CD14-positive monocyte (primary cell): Measurements from ENCODE around the gene SH3PXD2A. TPM values are rescaled to one million over a fixed set of nuclear protein-coding genes. Genes with fewer than 3 reads are reported as not detected.
A peak's percentile ranks its signal among the peaks of the same experiment; 100 is the strongest.

Experiments used
- DNase-seq, 3 donors: peaks; one replicate each; pipeline ENCODE4 v3.0.0-alpha.2; 2011 to 2022
- H2AFZ ChIP-seq: 2 replicates; pipeline ENCODE4 v1.6.0; 2012; ENCODE audit warnings: mild to moderate bottlenecking, low read depth, low read length, inconsistent platforms; ENCODE audit not compliant: insufficient read depth, poor library complexity, severe bottlenecking
- H3K27ac ChIP-seq, 2 donors: 1 replicate in 1 of 2; 2 replicates in 1 of 2; pipeline ENCODE4 v1.5.1; 2012 to 2013; ENCODE audit warnings: low read length in 2 of 2, control low read depth in 1 of 2, inconsistent platforms in 1 of 2, low read depth in 1 of 2, mild to moderate bottlenecking in 1 of 2
- H3K27me3 ChIP-seq, 2 donors: one replicate each; pipeline versions ENCODE4 v1.6.0 to v1.6.1; 2011 to 2013; ENCODE audit warnings: low read length in 2 of 2; ENCODE audit not compliant: control insufficient read depth in 2 of 2, insufficient read depth in 2 of 2
- H3K36me3 ChIP-seq, 2 donors: replicated peaks in 1 of 2; 1 replicate in 1 of 2; 2 replicates in 1 of 2; pipeline versions ENCODE4 v1.5.1 to v1.6.1; 2012 to 2013; ENCODE audit warnings: low read length in 2 of 2, control low read depth in 1 of 2, inconsistent platforms in 1 of 2, mild to moderate bottlenecking in 1 of 2; ENCODE audit not compliant: insufficient read depth in 2 of 2, control insufficient read depth in 1 of 2
- H3K4me1 ChIP-seq, 2 donors: 1 replicate in 1 of 2; 2 replicates in 1 of 2; pipeline versions ENCODE4 v1.5.1 to v1.6.1; 2012 to 2013; ENCODE audit warnings: low read length in 2 of 2, control low read depth in 1 of 2, inconsistent platforms in 1 of 2, mild to moderate bottlenecking in 1 of 2, moderate library complexity in 1 of 2; ENCODE audit not compliant: insufficient read depth in 2 of 2, control insufficient read depth in 1 of 2
- H3K4me2 ChIP-seq: replicated peaks from 2 replicates; pipeline ENCODE3; 2012; ENCODE audit warnings: low read length, moderate library complexity, mild to moderate bottlenecking; ENCODE audit not compliant: poor library complexity, severe bottlenecking; ENCODE audit errors: extremely low read depth
- H3K4me3 ChIP-seq, 3 experiments: fragments of 200-600 bp in 1 of 3; sonication (generic) in 1 of 3; replicated peaks in 1 of 3; 1 replicate in 2 of 3; 2 replicates in 1 of 3; pipeline ENCODE4 v1.5.1; 2011 to 2013; ENCODE audit warnings: low read length in 3 of 3, mild to moderate bottlenecking in 3 of 3, control low read depth in 2 of 3, low read depth in 2 of 3, inconsistent platforms in 1 of 3, moderate library complexity in 1 of 3
- H3K79me2 ChIP-seq: 2 replicates; pipeline ENCODE4 v1.6.0; 2012; ENCODE audit warnings: mild to moderate bottlenecking, control low read depth, inconsistent platforms, low read length, moderate library complexity; ENCODE audit not compliant: insufficient read depth
- H3K9ac ChIP-seq: 2 replicates; pipeline ENCODE4 v1.6.0; 2017; ENCODE audit warnings: low read length, mild to moderate bottlenecking; ENCODE audit not compliant: insufficient read depth, poor library complexity, severe bottlenecking
- H3K9me3 ChIP-seq, 2 donors: replicated peaks in 1 of 2; 1 replicate in 1 of 2; 2 replicates in 1 of 2; pipeline versions ENCODE4 v1.5.1 to v1.6.1; 2012 to 2013; ENCODE audit warnings: low read length in 2 of 2, control low read depth in 1 of 2; ENCODE audit not compliant: control insufficient read depth in 1 of 2, insufficient read depth in 1 of 2
- H4K20me1 ChIP-seq: 2 replicates; pipeline ENCODE4 v1.6.0; 2012; ENCODE audit warnings: mild to moderate bottlenecking, low read length, control low read depth, moderate library complexity; ENCODE audit not compliant: insufficient read depth
- H3K27ac Mint-ChIP-seq, 7 donors: one replicate each; pipeline ENCODE4 v1.8.0; 2020; ENCODE audit warnings: mild to moderate bottlenecking in 7 of 7, mixed read lengths in 7 of 7, moderate library complexity in 6 of 7, inconsistent platforms in 2 of 7
- H3K27me3 Mint-ChIP-seq, 3 donors: one replicate each; pipeline ENCODE4 v1.8.0; 2021 to 2022; ENCODE audit warnings: low read depth in 3 of 3, mild to moderate bottlenecking in 3 of 3, mixed read lengths in 3 of 3, moderate library complexity in 3 of 3, inconsistent platforms in 1 of 3
- H3K36me3 Mint-ChIP-seq, 2 donors: one replicate each; pipeline ENCODE4 v1.8.0; 2020; ENCODE audit warnings: mixed read lengths in 2 of 2, inconsistent platforms in 1 of 2, mild to moderate bottlenecking in 1 of 2
- H3K4me1 Mint-ChIP-seq: one replicate; pipeline ENCODE4 v1.8.0; 2020; ENCODE audit warnings: mild to moderate bottlenecking, mixed read lengths
- H3K4me3 Mint-ChIP-seq, 2 donors: one replicate each; pipeline ENCODE4 v1.8.0; 2020; ENCODE audit warnings: mild to moderate bottlenecking in 2 of 2, mixed read lengths in 2 of 2, moderate library complexity in 1 of 2
- H3K9me3 Mint-ChIP-seq, 7 donors: one replicate each; pipeline ENCODE4 v1.8.0; 2020 to 2022; ENCODE audit warnings: mixed read lengths in 7 of 7, mild to moderate bottlenecking in 6 of 7, moderate library complexity in 6 of 7, inconsistent platforms in 2 of 7
- CTCF ChIP-seq: fragments of 200-600 bp; IDR thresholded peaks from one replicate; pipeline ENCODE4 v1.8.0; 2022; ENCODE audit warnings: antibody characterized with exemption, mild to moderate bottlenecking
- WGBS: methylation state at CpG from one replicate; pipeline ENCODE4 v1.1.5; 2013; ENCODE audit warnings: missing lambda C conversion rate; ENCODE audit not compliant: insufficient coverage; 5-methylcytosine and 5-hydroxymethylcytosine counted together
- intact Hi-C, 2 donors: fragments of 100-400 bp; cut with micrococcal nuclease; formaldehyde crosslinking; loops; one replicate each; pipeline versions ENCODE4 v1.15.0 to v1.15.1; 2023
- polyA plus RNA-seq, 3 donors: library from polyadenylated mRNA; depleted of rRNA in 1 of 3; unstranded in 2 of 3; stranded (reverse) in 1 of 3; fragments of 300-500 nt in 2 of 3; fragments of >200 nt in 1 of 3; fragmentation: Illumina TruSeq in 2 of 3; gene quantifications; 1 replicate in 2 of 3; 2 replicates in 1 of 3; pipeline ENCODE4 v1.2.3, GENCODE V29; 2012 to 2021

The SH3PXD2A gene
- polyA plus RNA-seq, 3 donors = 0.01 to 0.76 (median 0.05) TPM

- H3K79me2 ChIP-seq = no peaks in the 10 kb centered on the region
- Mint-ChIP-seq H3K27me3 (peaks cover 5 to 11% (median 10%) of the 10 kb centered on the region in 3 donors), H3K36me3 (no peaks in the 10 kb centered on the region), H3K27ac (peak overlapping the region in 1 of 7 donors; percentile 72), H3K9me3 (no peaks in the 10 kb centered on the region), H3K4me1 (peaks cover 4% of the 10 kb centered on the region), H3K4me3 (no peak overlapping the region)
- intact Hi-C loops = no loop called here
- no peak for TF ChIP-seq CTCF
- no peaks in the 10 kb centered on the region for H3K36me3 ChIP-seq
- H2AFZ ChIP-seq = no peak overlapping the region
- DNase-seq = no peak
- WGBS = 93% methylated on average over 23 of the region's 28 CpGs
- H3K9me3 ChIP-seq = no peaks in the 10 kb centered on the region
- H3K9ac ChIP-seq = no peak overlapping the region
- no peaks in the 10 kb centered on the region for H4K20me1 ChIP-seq
- H3K27me3 ChIP-seq = no peaks in the 10 kb centered on the region
- H3K4me2 ChIP-seq = no peak overlapping the region
- no peak overlapping the region for H3K4me3 ChIP-seq
- no peaks in the 10 kb centered on the region for H3K4me1 ChIP-seq
- H3K27ac ChIP-seq = no peak overlapping the region
Measured at GRCh38 chr10:103570844-103571655, 284.3 kb downstream of the SH3PXD2A start.

GRCh38 chr10:103569896-103570295 lies 285.5 kb downstream of the SH3PXD2A start:
- Histone ChIP-seq H4K20me1 (no peaks in the 10 kb centered on the region), H3K27me3 (no peaks in the 10 kb centered on the region), H3K9me3 (no peaks in the 10 kb centered on the region), H3K79me2 (no peaks in the 10 kb centered on the region), H2AFZ (no peak overlapping the region), H3K27ac (no peak overlapping the region), H3K4me3 (no peak overlapping the region), H3K4me2 (no peak overlapping the region), H3K9ac (no peak overlapping the region), H3K4me1 (no peaks in the 10 kb centered on the region), H3K36me3 (no peaks in the 10 kb centered on the region)
- DNase-seq = no peak
- 80% methylated on average over 1 of the region's 5 CpGs for WGBS
- H3K9me3 Mint-ChIP-seq = no peaks in the 10 kb centered on the region
- H3K36me3 Mint-ChIP-seq = no peaks in the 10 kb centered on the region
- H3K4me3 Mint-ChIP-seq = no peak overlapping the region
- intact Hi-C loops = no loop called here
- no peak for TF ChIP-seq CTCF
- peaks cover 4% of the 10 kb centered on the region for H3K4me1 Mint-ChIP-seq
- peak overlapping the region in 1 of 7 donors; percentile 2 for H3K27ac Mint-ChIP-seq
- peaks cover 5 to 9% (median 7%) of the 10 kb centered on the region in 3 donors for H3K27me3 Mint-ChIP-seq
